ENCODE measurements around the gene SLC4A2. TPM values are rescaled to one million over a fixed set of nuclear protein-coding genes. Genes with fewer than 3 reads are reported as not detected.
A peak's percentile ranks its signal among the peaks of the same experiment; 100 is the strongest.

SLC4A2 gene
- polyA plus RNA-seq, 3 donors = 21.6 to 132 (median 23.8) TPM

GRCh38 chr7:151045967-151046366 is 13.4 kb upstream of the SLC4A2 start:
- intact Hi-C loops (cut with micrococcal nuclease) = no loop called here
- no peaks in the 10 kb centered on the region for H4K20me1 ChIP-seq (ENCODE audit: insufficient read depth, low read length)
- Mint-ChIP-seq H3K36me3 (peaks cover 10 to 27% of the 10 kb centered on the region in 2 donors), H3K27me3 (ENCODE audit: low read depth in 3 of 3) (peaks cover 7 to 17% (median 11%) of the 10 kb centered on the region in 3 donors), H3K4me1 (no peaks in the 10 kb centered on the region), H3K4me3 (no peak overlapping the region), H3K9me3 (peaks cover 0 to 5% (median 0%) of the 10 kb centered on the region in 7 donors), H3K27ac (no peak overlapping the region)
- H3K9ac ChIP-seq (ENCODE audit: insufficient read depth, low read length, poor library complexity, severe bottlenecking) = no peak overlapping the region
- no peaks in the 10 kb centered on the region for H3K79me2 ChIP-seq (ENCODE audit: insufficient read depth, low read length)
- H3K4me1 ChIP-seq (ENCODE audit: control insufficient read depth in 1 of 2, insufficient read depth in 2 of 2, low read length in 2 of 2) = peaks cover 0 to 4% of the 10 kb centered on the region in 2 donors
- no peak for TF ChIP-seq CTCF (IDR thresholded peaks at IDR 0.05)
- peaks cover 0 to 2% of the 10 kb centered on the region in 2 donors for H3K36me3 ChIP-seq (replicated peaks in 1 of 2; ENCODE audit: control insufficient read depth in 1 of 2, insufficient read depth in 2 of 2, low read length in 2 of 2)
- H3K4me3 ChIP-seq (replicated peaks in 1 of 3; ENCODE audit: low read depth in 2 of 3, low read length in 3 of 3) = no peak overlapping the region
- WGBS (ENCODE audit: insufficient coverage) = 90% methylated on average over 5 of the region's 9 CpGs
- no peak overlapping the region for H3K27ac ChIP-seq (ENCODE audit: low read depth in 1 of 2, low read length in 2 of 2)
- H3K9me3 ChIP-seq (replicated peaks in 1 of 2; ENCODE audit: control insufficient read depth in 1 of 2, insufficient read depth in 1 of 2, low read length in 2 of 2) = no peaks in the 10 kb centered on the region
- peaks cover 0 to 11% of the 10 kb centered on the region in 2 donors for H3K27me3 ChIP-seq (ENCODE audit: control insufficient read depth in 2 of 2, insufficient read depth in 2 of 2, low read length in 2 of 2)
- DNase-seq = no peak
- H3K4me2 ChIP-seq (replicated peaks; ENCODE audit: extremely low read depth, low read length, poor library complexity, severe bottlenecking) = no peak overlapping the region
- H2AFZ ChIP-seq (ENCODE audit: insufficient read depth, low read depth, low read length, poor library complexity, severe bottlenecking) = no peak overlapping the region

- intact Hi-C loops (cut with micrococcal nuclease) = no loop called here
- H2AFZ ChIP-seq (ENCODE audit: insufficient read depth, low read depth, low read length, poor library complexity, severe bottlenecking) = no peak overlapping the region
- H3K27me3 Mint-ChIP-seq (ENCODE audit: low read depth in 3 of 3) = peaks cover 7 to 23% (median 14%) of the 10 kb centered on the region in 3 donors
- peaks cover 0 to 11% of the 10 kb centered on the region in 2 donors for H3K27me3 ChIP-seq (ENCODE audit: control insufficient read depth in 2 of 2, insufficient read depth in 2 of 2, low read length in 2 of 2)
- H3K4me2 ChIP-seq (replicated peaks; ENCODE audit: extremely low read depth, low read length, poor library complexity, severe bottlenecking) = no peak overlapping the region
- peaks cover 0 to 7% of the 10 kb centered on the region in 2 donors for H3K4me1 ChIP-seq (ENCODE audit: control insufficient read depth in 1 of 2, insufficient read depth in 2 of 2, low read length in 2 of 2)
- H3K9me3 ChIP-seq (replicated peaks in 1 of 2; ENCODE audit: control insufficient read depth in 1 of 2, insufficient read depth in 1 of 2, low read length in 2 of 2) = no peaks in the 10 kb centered on the region
- 31% methylated on average over 9 of the region's 14 CpGs for WGBS (ENCODE audit: insufficient coverage)
- no peak overlapping the region for H3K4me3 ChIP-seq (replicated peaks in 1 of 3; ENCODE audit: low read depth in 2 of 3, low read length in 3 of 3)
- TF ChIP-seq CTCF (IDR thresholded peaks at IDR 0.05) = no peak
- peak overlapping the region in 1 of 7 donors; percentile 35 for H3K27ac Mint-ChIP-seq
- H3K4me3 Mint-ChIP-seq = no peak overlapping the region
- no peaks in the 10 kb centered on the region for H4K20me1 ChIP-seq (ENCODE audit: insufficient read depth, low read length)
- peaks cover 0 to 5% (median 0%) of the 10 kb centered on the region in 7 donors for H3K9me3 Mint-ChIP-seq
- no peak overlapping the region for H3K27ac ChIP-seq (ENCODE audit: low read depth in 1 of 2, low read length in 2 of 2)
- no peak for DNase-seq
- H3K4me1 Mint-ChIP-seq = no peaks in the 10 kb centered on the region
- no peaks in the 10 kb centered on the region for H3K79me2 ChIP-seq (ENCODE audit: insufficient read depth, low read length)
- no peak overlapping the region for H3K9ac ChIP-seq (ENCODE audit: insufficient read depth, low read length, poor library complexity, severe bottlenecking)
- peaks cover 7 to 27% of the 10 kb centered on the region in 2 donors for H3K36me3 Mint-ChIP-seq
- peaks cover 0 to under 1% of the 10 kb centered on the region in 2 donors for H3K36me3 ChIP-seq (replicated peaks in 1 of 2; ENCODE audit: control insufficient read depth in 1 of 2, insufficient read depth in 2 of 2, low read length in 2 of 2)
These were observed 12.5 kb upstream of the SLC4A2 start for GRCh38 chr7:151046603-151047573.

All from CD14-positive monocyte (primary cell).